Subcutaneous adipose tissue (tissue), 4 donors: Measurements from ENCODE around the gene TMEM218. TPM values are rescaled to one million over a fixed set of nuclear protein-coding genes. Genes with fewer than 3 reads are reported as not detected.

Source experiments
- total RNA-seq, 4 donors: library from RNA; depleted of rRNA; stranded (reverse); fragments of >200 nt; gene quantifications; one replicate each; pipeline ENCODE4 v1.1.0, GENCODE V29; 2016
- TF ChIP-seq, protein P1 (sequence below): fragments of 450-650 bp; IDR thresholded peaks from one replicate; pipeline ENCODE4 v1.5.1; 2016; ENCODE audit warnings: low read depth, mild to moderate bottlenecking, control low read depth, antibody characterized with exemption, moderate library complexity

Gene TMEM218
- total RNA-seq, 4 donors from 2014 or later, result 15.6 to 34.1 (median 30.8) TPM

DNA sequence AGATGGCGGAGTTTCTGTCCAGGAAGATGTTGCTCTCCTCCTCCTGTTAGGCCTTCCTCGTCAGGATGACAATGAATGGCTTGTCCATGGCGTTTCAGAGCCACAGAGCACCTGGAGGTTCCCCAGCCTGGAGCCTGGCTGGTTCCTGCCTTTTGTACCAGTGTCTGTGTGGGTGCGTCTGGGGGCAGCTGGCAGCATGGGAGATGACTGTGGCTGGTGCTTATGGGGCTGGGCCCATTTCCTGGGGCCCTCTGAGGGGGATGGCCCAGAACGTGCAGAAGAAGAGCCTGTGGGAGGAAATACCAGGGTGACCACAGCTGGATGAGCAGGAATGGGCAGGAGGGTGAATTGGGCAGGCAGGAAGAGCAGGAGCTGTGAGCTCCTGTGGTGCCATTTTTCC lies 41.6 kb downstream of the TMEM218 start:
- TF ChIP-seq, protein P1, sequence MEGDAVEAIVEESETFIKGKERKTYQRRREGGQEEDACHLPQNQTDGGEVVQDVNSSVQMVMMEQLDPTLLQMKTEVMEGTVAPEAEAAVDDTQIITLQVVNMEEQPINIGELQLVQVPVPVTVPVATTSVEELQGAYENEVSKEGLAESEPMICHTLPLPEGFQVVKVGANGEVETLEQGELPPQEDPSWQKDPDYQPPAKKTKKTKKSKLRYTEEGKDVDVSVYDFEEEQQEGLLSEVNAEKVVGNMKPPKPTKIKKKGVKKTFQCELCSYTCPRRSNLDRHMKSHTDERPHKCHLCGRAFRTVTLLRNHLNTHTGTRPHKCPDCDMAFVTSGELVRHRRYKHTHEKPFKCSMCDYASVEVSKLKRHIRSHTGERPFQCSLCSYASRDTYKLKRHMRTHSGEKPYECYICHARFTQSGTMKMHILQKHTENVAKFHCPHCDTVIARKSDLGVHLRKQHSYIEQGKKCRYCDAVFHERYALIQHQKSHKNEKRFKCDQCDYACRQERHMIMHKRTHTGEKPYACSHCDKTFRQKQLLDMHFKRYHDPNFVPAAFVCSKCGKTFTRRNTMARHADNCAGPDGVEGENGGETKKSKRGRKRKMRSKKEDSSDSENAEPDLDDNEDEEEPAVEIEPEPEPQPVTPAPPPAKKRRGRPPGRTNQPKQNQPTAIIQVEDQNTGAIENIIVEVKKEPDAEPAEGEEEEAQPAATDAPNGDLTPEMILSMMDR, result no peak

DNA sequence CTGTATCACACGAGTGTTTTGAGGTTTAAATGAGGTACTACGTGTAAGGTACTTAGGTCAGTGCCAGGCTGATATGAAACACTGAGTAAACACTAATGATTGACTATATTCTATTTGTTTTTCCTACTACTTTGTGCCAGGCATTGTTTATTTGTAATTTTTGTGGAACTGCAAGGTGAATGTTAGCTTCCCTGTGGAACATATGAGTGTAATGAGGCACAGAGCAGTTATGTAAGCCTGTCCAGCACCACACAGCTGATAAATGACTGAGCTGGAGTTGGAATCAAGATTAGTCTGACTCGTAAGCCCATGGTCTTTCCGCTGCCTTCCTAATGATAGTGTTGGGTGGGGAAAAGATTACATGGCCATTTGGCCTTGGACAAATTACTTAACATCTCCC lies 42.4 kb downstream of the TMEM218 start:
- TF ChIP-seq, protein P1, result no peak

DNA sequence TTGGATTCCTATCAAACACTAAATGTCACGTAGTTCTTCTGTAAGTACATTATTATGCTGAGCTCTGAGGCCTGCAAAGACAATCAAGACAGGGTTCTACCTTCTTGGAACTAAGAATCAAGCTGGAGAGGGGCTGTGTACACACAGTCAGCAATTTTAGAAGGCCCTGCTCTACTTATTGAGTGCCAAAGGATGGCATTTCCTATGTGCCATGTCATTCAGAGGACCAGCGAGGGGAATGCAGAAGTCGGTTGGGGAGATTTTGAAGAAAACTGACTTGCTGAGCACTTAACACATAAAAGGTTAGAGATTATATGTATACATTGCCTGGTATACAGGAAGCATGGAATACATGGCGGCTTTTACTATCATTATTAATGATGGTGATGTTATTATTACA lies 43.1 kb downstream of the TMEM218 start:
- TF ChIP-seq, protein P1, result no peak

DNA sequence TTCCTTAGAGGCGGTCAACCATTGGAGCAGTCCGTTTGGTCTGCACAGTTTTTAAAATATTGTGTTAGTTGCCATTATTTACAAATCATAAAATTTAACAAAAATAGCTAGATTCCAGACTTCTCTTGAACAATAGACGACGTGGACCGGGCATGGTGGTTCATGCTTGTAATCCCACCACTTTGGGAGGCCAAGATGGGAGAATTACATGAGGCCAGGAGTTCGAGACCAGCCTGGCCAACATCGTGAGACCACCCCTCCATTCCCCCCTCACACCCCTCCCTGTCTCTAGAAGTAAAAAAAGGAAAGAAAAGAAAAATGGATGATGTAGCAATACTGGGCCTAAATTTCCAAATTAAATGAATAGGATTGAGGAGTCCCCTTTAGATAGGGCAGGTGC lies 47.4 kb downstream of the TMEM218 start:
- TF ChIP-seq, protein P1, result no peak

DNA sequence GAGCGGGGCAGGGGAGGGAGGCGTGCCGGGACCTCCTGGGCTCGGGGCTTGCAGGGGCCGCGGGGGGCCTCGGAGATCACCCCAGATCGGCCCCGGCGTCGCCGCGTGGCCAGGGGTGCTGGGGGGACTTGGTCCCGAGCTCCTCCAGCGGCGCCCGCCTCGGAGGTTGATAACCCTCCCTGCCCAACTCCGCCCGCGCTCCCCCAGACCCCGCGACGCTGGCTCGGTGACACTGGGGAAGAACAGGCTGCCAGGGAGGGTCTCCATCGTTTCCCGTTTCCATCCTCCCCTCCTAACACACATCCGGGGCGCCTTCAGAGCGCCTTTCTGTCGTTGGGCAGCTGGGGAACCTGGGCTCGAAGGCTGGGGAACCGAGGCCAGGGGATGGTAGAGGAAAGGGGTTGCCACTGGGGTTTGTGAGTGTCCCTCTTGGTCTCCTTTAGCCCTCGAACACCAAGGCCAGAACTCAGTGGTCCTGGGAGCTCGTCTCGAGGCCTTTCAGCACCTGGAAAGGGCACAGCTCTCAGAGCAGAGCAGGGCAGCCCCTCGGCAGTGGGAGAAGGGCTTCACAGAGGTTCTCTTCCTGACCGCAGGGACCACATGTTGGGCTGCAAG lies 47.9 kb downstream of the TMEM218 start:
- TF ChIP-seq, protein P1, result no peak

DNA sequence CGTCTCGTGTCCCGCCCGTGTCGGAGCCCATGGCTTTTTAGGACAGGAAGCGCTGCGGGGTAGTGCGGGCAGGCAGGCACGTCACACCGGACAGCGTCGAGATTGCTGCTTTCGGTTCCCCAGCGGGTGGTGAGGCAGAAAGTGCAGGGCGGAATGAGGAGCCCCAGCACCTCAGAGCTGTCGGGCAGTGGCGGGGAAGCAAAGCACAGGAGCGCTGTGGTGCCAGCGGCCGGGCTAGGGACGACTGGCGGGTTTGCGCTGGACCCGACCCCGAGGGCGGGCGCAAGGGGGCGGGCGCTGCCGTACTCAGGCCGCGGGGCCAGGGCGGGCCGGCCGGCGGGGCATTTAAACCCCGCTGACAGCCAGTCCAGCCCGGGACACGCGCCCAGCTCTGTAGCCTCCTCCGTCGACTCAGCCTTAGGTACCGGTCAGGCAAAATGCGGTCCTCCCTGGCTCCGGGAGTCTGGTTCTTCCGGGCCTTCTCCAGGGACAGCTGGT lies 48.4 kb downstream of the TMEM218 start, which contains the start of gene SLC37A2:
Gene SLC37A2, plus strand, starts transcription at position 375 of the 498 bp plus-strand sequence. Its CDS starts 63 bp downstream, at position 438.
- TF ChIP-seq, protein P1, result no peak

DNA sequence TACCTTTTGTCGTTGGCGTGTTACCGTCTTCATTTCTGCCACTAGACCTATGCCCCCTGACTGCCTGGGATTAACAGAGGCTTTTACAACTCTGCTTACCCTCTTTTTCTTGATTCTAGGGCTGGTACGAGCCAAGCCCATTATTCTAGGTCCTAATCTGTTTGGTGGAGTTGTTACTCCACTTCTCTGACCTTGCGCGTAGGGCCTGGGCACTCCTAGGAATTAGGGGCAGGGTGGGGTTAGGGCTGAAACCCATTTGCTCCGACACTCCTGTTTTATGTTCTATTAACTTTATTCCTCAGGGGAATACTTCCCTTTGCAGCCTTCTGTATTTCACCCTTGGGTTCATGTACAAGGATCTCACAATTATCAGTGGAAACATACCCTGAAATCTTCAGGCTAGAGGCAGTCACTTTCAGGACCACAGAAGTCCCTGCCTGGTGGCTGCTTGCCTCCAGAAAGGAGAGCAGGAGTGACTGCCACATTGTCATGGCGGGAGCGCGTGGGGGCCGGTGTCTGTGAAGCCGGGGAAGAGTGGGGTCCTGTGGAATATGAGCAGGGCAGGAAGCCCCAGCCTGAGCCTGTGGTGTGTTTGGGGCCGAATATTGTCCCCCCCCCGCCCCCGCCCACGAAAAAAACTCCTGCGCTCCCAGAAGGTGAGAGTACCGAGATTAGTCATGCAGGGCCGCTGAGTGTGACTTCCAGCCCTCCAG lies 49.1 kb downstream of the TMEM218 start:
- TF ChIP-seq, protein P1, result no peak
